Neural progenitor cell (in vitro differentiated cells): ENCODE data around the gene ST7L. TPM values are rescaled to one million over a fixed set of nuclear protein-coding genes. Genes with fewer than 3 reads are reported as not detected.

Experiments
- DNase-seq: peaks from one replicate; pipeline ENCODE4 v3.0.0-alpha.2; 2016; ENCODE audit warnings: low spot score
- H2AFZ ChIP-seq: fragments of 200-600 bp; sonication (generic); replicated peaks from 2 replicates; pipeline ENCODE4 v1.6.1; 2016; ENCODE audit warnings: antibody characterized with exemption
- H3F3A ChIP-seq: fragments of 200-600 bp; sonication (generic); 2 replicates; pipeline ENCODE4 v1.6.1; 2016; ENCODE audit warnings: antibody characterized with exemption, low read depth
- H3K27ac ChIP-seq: fragments of 200-600 bp; sonication (generic); 2 replicates; pipeline ENCODE4 v1.5.1; 2016; ENCODE audit warnings: mild to moderate bottlenecking
- H3K27me3 ChIP-seq: fragments of 200-600 bp; sonication (generic); 2 replicates; pipeline ENCODE4 v1.6.1; 2016; ENCODE audit warnings: mild to moderate bottlenecking, moderate library complexity
- H3K36me3 ChIP-seq: fragments of 200-600 bp; sonication (generic); 2 replicates; pipeline ENCODE4 v1.5.1; 2016
- H3K4me1 ChIP-seq: fragments of 200-600 bp; sonication (generic); 2 replicates; pipeline ENCODE4 v1.6.1; 2016; ENCODE audit warnings: mixed run types
- H3K4me2 ChIP-seq: fragments of 200-600 bp; sonication (generic); 2 replicates; pipeline ENCODE4 v1.6.1; 2016
- H3K4me3 ChIP-seq: fragments of 200-600 bp; sonication (generic); 2 replicates; pipeline ENCODE4 v1.5.1; 2016
- H3K79me2 ChIP-seq: fragments of 200-600 bp; sonication (generic); 2 replicates; pipeline ENCODE4 v1.6.1; 2016; ENCODE audit warnings: low read depth
- H3K9ac ChIP-seq: fragments of 200-600 bp; sonication (generic); 2 replicates; pipeline ENCODE4 v1.6.1; 2016
- H3K9me3 ChIP-seq: fragments of 200-600 bp; sonication (generic); 2 replicates; pipeline ENCODE4 v1.5.1; 2016; ENCODE audit warnings: low read depth
- H4K20me1 ChIP-seq: fragments of 200-600 bp; sonication (generic); 2 replicates; pipeline ENCODE4 v1.6.1; 2016; ENCODE audit warnings: low read depth
- H3K27ac Mint-ChIP-seq: 3 replicates; pipeline ENCODE4 v1.8.0; 2021; ENCODE audit warnings: mixed read lengths
- H3K27me3 Mint-ChIP-seq: 2 replicates; pipeline ENCODE4 v1.8.0; 2022; ENCODE audit warnings: low read depth, mild to moderate bottlenecking, inconsistent platforms, moderate library complexity, mixed read lengths; ENCODE audit not compliant: insufficient read depth
- H3K36me3 Mint-ChIP-seq: 3 replicates; pipeline ENCODE4 v1.8.0; 2021; ENCODE audit warnings: mixed read lengths
- H3K4me1 Mint-ChIP-seq: 3 replicates; pipeline ENCODE4 v1.8.0; 2021; ENCODE audit warnings: mixed read lengths
- H3K4me3 Mint-ChIP-seq: 3 replicates; pipeline ENCODE4 v1.8.0; 2021; ENCODE audit warnings: mild to moderate bottlenecking, moderate library complexity, mixed read lengths
- H3K9me3 Mint-ChIP-seq: 3 replicates; pipeline ENCODE4 v1.8.0; 2020; ENCODE audit warnings: mixed read lengths
- EZH2 ChIP-seq: fragments of 200-600 bp; sonication (generic); IDR thresholded peaks from 2 replicates; pipeline ENCODE4 v1.6.1; 2017; ENCODE audit warnings: antibody characterized with exemption, mild to moderate bottlenecking, moderate library complexity
- EZH2phosphoT487 ChIP-seq: fragments of 200-600 bp; sonication (generic); IDR thresholded peaks from 2 replicates; pipeline ENCODE4 v1.6.1; 2017; ENCODE audit warnings: antibody characterized with exemption
- total RNA-seq: library from RNA; depleted of rRNA; stranded (reverse); fragments of >200 nt; gene quantifications from 2 replicates; pipeline ENCODE4 v1.2.3, GENCODE V29; 2015; ENCODE audit warnings: low replicate concordance
- TF ChIP-seq, protein P1 (sequence below): fragments of 200-600 bp; sonication (generic); IDR thresholded peaks from 2 replicates; pipeline ENCODE4 v1.5.1; 2017; ENCODE audit warnings: antibody characterized with exemption, mild to moderate bottlenecking

ST7L gene
- total RNA-seq, 1 donor from 2014 or later: 26.1 TPM

- no peak overlapping the region for H3K4me3 Mint-ChIP-seq
- H3K36me3 Mint-ChIP-seq: peaks cover 38% of the 10 kb centered on the region
- peaks cover 4% of the 10 kb centered on the region for H3K9me3 Mint-ChIP-seq
- Histone ChIP-seq H3F3A (peaks cover 8% of the 10 kb centered on the region), H3K9ac (no peak overlapping the region), H3K4me1 (peaks cover 17% of the 10 kb centered on the region), H2AFZ (no peak overlapping the region), H3K79me2 (no peaks in the 10 kb centered on the region), H3K4me2 (no peak overlapping the region), H3K9me3 (no peaks in the 10 kb centered on the region), H3K27me3 (no peaks in the 10 kb centered on the region), H3K27ac (no peak overlapping the region), H3K36me3 (no peaks in the 10 kb centered on the region), H3K4me3 (no peak overlapping the region), H4K20me1 (no peaks in the 10 kb centered on the region)
- H3K4me1 Mint-ChIP-seq: peaks cover 65% of the 10 kb centered on the region
- no peak for DNase-seq
- TF ChIP-seq, protein P1, sequence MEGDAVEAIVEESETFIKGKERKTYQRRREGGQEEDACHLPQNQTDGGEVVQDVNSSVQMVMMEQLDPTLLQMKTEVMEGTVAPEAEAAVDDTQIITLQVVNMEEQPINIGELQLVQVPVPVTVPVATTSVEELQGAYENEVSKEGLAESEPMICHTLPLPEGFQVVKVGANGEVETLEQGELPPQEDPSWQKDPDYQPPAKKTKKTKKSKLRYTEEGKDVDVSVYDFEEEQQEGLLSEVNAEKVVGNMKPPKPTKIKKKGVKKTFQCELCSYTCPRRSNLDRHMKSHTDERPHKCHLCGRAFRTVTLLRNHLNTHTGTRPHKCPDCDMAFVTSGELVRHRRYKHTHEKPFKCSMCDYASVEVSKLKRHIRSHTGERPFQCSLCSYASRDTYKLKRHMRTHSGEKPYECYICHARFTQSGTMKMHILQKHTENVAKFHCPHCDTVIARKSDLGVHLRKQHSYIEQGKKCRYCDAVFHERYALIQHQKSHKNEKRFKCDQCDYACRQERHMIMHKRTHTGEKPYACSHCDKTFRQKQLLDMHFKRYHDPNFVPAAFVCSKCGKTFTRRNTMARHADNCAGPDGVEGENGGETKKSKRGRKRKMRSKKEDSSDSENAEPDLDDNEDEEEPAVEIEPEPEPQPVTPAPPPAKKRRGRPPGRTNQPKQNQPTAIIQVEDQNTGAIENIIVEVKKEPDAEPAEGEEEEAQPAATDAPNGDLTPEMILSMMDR: no peak
- no peak for TF ChIP-seq EZH2phosphoT487
- no peak for TF ChIP-seq EZH2
- H3K27me3 Mint-ChIP-seq: peaks cover 4% of the 10 kb centered on the region
- H3K27ac Mint-ChIP-seq: no peak overlapping the region
Measured at GRCh38 chr1:112530832-112531231, 88.1 kb downstream of the ST7L start.

DNA sequence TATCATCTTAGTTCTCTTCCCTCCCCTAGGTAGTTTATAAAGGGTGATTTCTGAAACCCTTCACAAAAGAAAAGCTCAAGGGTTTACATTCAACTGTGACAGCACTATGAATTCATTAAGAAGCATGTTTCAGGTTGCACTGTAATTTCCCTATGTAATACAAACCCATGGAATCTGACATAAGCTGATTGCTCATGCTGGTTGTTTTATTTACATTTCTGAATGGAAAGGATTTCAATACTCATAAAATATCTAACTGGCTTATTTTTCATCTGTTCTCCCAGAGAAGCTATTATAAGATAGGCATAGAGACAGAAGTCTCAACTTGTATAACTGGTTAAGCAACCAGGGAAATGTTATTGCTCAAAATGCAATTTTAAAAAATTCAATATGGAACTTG is 89.6 kb downstream of the ST7L start:
- H3K4me2 ChIP-seq: no peak overlapping the region
- H3K4me3 Mint-ChIP-seq: no peak overlapping the region
- no peak overlapping the region for H3K27ac ChIP-seq

DNA sequence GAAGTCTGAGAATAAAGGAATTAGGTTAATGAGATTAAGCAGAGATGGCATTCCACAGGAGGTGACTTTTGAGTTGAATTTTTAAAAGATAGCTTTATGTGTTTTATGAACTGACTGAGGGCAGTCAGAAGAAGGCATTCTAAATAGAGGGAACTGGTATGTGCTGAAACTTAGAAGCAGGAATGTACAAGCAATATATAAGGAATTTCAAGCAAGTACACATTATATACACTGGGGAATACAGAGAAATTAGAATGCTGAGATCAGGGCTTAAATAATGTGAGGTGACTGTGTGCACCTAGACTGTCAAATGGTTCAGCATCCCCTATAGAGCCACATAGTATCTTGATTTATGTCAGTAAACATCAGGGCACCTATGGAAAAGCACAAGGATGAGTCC is 90.9 kb downstream of the ST7L start:
- H3K27ac Mint-ChIP-seq: peak overlapping the region; percentile 89
- H3K4me2 ChIP-seq: peak overlapping the region; percentile 43
- peaks cover 4% of the 10 kb centered on the region for H3K27me3 Mint-ChIP-seq

More for the DNA sequence above, 89.6 kb downstream of the ST7L start:
- Mint-ChIP-seq H3K36me3 (peaks cover 39% of the 10 kb centered on the region), H3K4me1 (peaks cover 77% of the 10 kb centered on the region), H3K9me3 (peaks cover 4% of the 10 kb centered on the region), H3K27ac (peak overlapping the region; percentile 72), H3K27me3 (peaks cover 4% of the 10 kb centered on the region)
- peaks cover 9% of the 10 kb centered on the region for H3F3A ChIP-seq
- H3K36me3 ChIP-seq: no peaks in the 10 kb centered on the region
- TF ChIP-seq EZH2phosphoT487 (no peak), EZH2 (no peak)
- TF ChIP-seq, protein P1: no peak
- no peaks in the 10 kb centered on the region for H3K79me2 ChIP-seq
- H3K9ac ChIP-seq: no peak overlapping the region
- no peaks in the 10 kb centered on the region for H4K20me1 ChIP-seq
- H3K4me1 ChIP-seq: peaks cover 23% of the 10 kb centered on the region
- no peaks in the 10 kb centered on the region for H3K9me3 ChIP-seq
- H3K4me3 ChIP-seq: no peak overlapping the region
- H3K27me3 ChIP-seq: no peaks in the 10 kb centered on the region
- DNase-seq: no peak
- H2AFZ ChIP-seq: no peak overlapping the region

More for the DNA sequence above, 90.9 kb downstream of the ST7L start:
- no peak overlapping the region for H3K9ac ChIP-seq
- H3F3A ChIP-seq: peaks cover 18% of the 10 kb centered on the region
- peaks cover 32% of the 10 kb centered on the region for H3K4me1 ChIP-seq
- no peaks in the 10 kb centered on the region for H3K9me3 ChIP-seq
- H3K36me3 ChIP-seq: no peaks in the 10 kb centered on the region
- peaks cover 5% of the 10 kb centered on the region for H4K20me1 ChIP-seq
- Mint-ChIP-seq H3K4me1 (peaks cover 89% of the 10 kb centered on the region), H3K9me3 (no peaks in the 10 kb centered on the region), H3K4me3 (peak overlapping the region; percentile 26), H3K36me3 (peaks cover 34% of the 10 kb centered on the region)
- no peaks in the 10 kb centered on the region for H3K79me2 ChIP-seq
- no peak overlapping the region for H3K27ac ChIP-seq
- no peaks in the 10 kb centered on the region for H3K27me3 ChIP-seq
- TF ChIP-seq, protein P1: no peak
- TF ChIP-seq EZH2phosphoT487: no peak
- no peak for TF ChIP-seq EZH2
- H2AFZ ChIP-seq: no peak overlapping the region
- DNase-seq: no peak
- no peak overlapping the region for H3K4me3 ChIP-seq
